NCI-H1436 treated with DMSO at 0.1 percent for 48 hours (cell line): ENCODE results near the gene EDIL3.
A peak's percentile ranks its signal among the peaks of the same experiment; 100 is the strongest.
"Not testable (repeated sequence)": the region's sequence is repeated elsewhere in the genome, so short reads cannot be mapped to it uniquely, and the experiment has no call there.

ENCODE experiments used
- DNase-seq: peaks from one replicate; lab custom pipeline; 2025; lab: John Stamatoyannopoulos, UW

EDIL3 gene

GRCh38 chr5:84168841-84169240 is 215.8 kb downstream of the EDIL3 start:
- no peak for DNase-seq

- DNase-seq, result no peak
Observed at GRCh38 chr5:84163671-84164070, 221.0 kb downstream of the EDIL3 start.

- no peak for DNase-seq
Observed at GRCh38 chr5:84162695-84163094, 222.0 kb downstream of the EDIL3 start.

GRCh38 chr5:84160650-84161049 is 224.0 kb downstream of the EDIL3 start:
- DNase-seq, result not testable (repeated sequence)

- no peak for DNase-seq
Observed at GRCh38 chr5:84149094-84149493, 235.6 kb downstream of the EDIL3 start.

GRCh38 chr5:84148651-84149050 is 236.0 kb downstream of the EDIL3 start:
- no peak for DNase-seq

GRCh38 chr5:84137541-84137940 is 247.1 kb downstream of the EDIL3 start:
- no peak for DNase-seq

- DNase-seq, result no peak
Observed at GRCh38 chr5:84131372-84131771, 253.3 kb downstream of the EDIL3 start.

- no peak for DNase-seq
Observed at GRCh38 chr5:84130006-84130580, 254.6 kb downstream of the EDIL3 start.

DNA sequence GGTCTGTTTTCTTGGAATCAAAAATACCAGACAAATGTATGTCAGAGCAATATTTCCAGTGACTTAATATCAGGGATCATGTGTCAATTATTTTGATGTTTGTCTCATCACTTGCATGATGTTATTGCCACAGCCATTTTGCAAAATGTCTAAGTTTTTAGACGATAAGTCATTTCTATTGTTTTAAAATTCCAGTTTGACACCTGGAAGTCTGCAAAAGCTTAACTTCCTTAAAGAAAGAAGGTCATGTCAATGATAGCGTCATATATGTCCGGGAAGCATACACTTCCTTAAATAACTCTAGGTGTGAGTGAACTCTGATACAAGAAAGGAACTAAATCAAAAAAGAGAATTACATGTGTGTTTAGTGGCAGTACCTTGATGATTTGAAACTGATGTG is 259.5 kb downstream of the EDIL3 start:
- no peak for DNase-seq

- no peak for DNase-seq
Observed at GRCh38 chr5:84119252-84119651, 265.4 kb downstream of the EDIL3 start.

DNA sequence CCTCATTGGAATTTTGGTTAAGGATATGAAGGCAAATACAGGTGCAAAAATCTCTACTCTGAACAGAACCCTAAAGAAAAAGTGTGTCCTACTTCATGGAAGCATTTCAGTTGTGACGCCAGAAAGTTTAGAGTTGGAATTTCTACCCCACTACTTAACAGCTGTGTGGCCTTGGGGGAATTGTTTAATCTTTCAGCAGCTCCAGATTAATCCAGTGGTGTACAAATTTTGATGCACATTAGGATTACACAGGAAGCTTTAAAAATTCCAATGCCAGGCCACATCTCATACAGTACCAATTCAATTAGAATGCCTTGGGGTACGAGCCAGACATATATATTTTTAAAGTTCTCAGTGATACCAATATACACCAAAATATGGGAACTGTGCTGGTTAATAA is 266.1 kb downstream of the EDIL3 start:
- no peak for DNase-seq

GRCh38 chr5:84115727-84116126 is 269.0 kb downstream of the EDIL3 start:
- no peak for DNase-seq

DNA sequence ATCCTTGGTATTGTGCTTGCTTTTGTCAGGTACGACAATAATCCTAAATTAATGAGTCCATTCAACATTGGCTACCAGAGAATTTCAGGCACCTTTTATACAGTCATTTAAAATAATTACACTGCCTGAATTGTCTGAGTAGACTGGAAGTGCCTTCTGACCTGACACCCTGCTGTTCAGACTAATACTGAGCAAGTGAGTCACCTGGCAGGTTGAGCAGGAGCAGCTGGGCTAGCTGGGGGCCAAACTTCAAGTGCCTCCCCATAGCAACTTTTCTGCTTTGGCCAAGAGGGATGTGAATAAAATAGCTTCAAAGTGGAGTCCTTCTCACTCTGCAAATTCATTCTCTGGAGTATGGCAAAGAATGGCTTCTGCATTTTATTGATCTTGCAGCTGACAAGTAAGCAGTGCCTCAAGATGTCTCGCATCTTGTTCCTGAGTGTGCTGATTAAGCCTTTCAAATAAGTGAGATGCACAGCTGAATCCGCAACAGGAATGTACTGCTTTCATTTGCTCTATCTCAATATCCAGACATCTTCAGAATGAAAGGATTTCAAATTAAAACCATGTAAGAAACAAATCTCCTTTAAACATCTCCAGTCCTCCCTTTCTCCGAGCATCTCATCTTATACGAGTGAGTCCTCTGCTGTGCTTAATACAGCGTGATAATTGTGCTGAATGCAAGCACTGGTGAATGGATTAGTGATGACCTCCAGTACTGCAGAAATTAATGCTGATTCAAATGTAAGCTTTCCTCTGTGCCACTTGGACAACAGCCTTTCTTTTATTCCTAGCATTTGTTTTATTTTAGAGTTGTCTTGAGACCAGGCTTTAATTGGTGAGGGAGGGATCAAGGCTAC is 271.2 kb downstream of the EDIL3 start:
- peak; percentile 19 for DNase-seq

DNA sequence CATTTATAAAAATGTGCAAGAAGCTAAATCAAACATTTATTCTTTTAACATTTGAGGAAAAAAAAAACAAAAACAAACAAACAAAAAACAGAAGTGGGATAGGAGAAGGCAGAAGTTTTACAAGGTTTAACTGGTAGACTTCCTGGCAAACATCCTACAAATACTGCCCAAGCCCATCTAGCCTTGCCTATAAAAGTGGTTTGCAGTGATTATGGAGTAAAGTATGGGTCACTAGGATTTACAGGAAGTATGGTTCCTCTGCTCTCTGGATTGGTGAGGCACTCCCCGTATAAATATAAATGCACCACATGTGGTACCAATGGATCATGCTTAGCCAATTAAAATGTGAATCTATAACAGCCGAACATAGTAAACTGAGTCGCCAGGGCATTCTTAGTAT is 291.9 kb downstream of the EDIL3 start:
- no peak for DNase-seq

- DNase-seq, result no peak
Observed at GRCh38 chr5:84091127-84091799, 293.4 kb downstream of the EDIL3 start.

DNA sequence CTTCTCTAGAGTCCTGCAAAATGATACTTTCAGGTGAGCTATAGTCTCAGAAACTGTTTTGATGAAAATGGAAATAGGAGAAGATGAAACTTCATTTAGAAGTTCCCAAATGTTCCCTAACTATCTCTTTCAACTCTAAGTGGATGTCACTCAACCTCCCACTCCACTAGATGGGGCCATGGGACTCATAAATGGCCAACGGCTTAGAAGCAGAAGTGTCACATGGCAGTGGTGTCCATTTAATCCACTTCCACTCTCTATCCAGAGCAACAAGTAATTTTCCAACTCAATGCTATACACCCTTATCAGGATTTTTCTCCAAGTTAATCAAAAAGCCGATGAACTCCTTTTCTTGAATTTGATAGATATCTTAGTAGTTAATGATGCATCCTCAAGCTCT is 295.7 kb downstream of the EDIL3 start:
- DNase-seq, result no peak

- DNase-seq, result no peak
Observed at GRCh38 chr5:84086511-84086910, 298.2 kb downstream of the EDIL3 start.

- DNase-seq, result no peak
Observed at GRCh38 chr5:84085387-84086041, 299.2 kb downstream of the EDIL3 start.

- DNase-seq, result no peak
Observed at GRCh38 chr5:84080908-84081307, 303.8 kb downstream of the EDIL3 start.

DNA sequence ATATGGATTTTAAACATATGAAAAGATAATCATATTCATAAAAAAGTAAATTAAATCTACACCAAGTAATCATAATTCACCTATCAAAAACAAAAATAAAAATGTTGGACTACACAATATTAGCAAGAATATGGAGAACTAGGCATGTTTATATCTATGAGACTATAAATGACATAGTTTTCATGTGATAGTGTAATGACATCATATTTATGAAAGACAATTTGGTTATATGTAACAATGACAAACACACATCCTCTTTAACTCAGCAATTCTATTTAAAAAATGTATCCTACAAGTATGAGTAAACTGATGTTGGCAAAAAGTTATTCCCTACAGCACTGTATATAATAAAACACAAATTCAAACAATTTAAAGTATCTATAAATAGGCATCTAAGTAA is 312.3 kb downstream of the EDIL3 start:
- DNase-seq, result no peak

DNA sequence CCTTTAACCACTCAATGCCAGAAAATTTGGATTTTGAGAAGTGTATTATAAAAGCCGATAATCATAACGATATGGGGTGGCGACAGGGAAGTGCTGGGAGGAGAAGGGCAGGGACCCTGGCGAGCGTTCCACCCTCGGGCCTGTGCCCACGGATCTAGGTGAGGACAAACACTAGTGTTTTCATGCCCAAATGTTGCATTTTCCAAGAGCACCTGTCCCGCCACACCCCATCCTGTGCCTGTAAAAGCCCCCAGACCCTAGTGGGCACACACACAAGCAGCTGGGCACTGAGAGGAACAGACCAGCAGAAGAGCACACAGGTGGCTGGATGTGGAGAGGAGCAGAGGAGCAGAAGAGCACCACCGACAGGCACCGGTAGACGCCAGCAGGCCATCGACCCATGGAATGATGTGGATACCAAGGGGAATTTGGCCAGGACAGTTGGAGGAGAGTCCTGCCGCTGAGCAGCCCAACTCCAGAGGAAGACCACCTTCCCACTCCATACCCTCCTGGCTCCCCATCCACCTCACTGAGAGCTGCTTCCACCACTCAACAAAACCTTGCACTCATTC is 315.0 kb downstream of the EDIL3 start:
- DNase-seq, result no peak
